K562 (cell line): ENCODE data around the gene CIB2. TPM values are rescaled to one million over a fixed set of nuclear protein-coding genes. Genes with fewer than 3 reads are reported as not detected.
A peak's percentile ranks its signal among the peaks of the same experiment; 100 is the strongest.

ENCODE experiments used
- CBX8 ChIP-seq: fragments of 200-600 bp; sonication (generic); IDR thresholded peaks from 2 replicates; pipeline ENCODE4 v1.6.1; 2012; ENCODE audit warnings: borderline replicate concordance, mixed run types, low read depth, mild to moderate bottlenecking, moderate library complexity, mixed read lengths, low read length, control low read depth, inconsistent platforms; ENCODE audit not compliant: poor library complexity, severe bottlenecking; ENCODE audit errors: extremely low read depth
- CREB1 ChIP-seq, 2 experiments: sonication (generic) in 1 of 2; formaldehyde crosslinking in 1 of 2; IDR thresholded peaks; 2 replicates each; pipeline versions ENCODE4 v1.6.1 to v1.8.0; 2012 to 2022; ENCODE audit warnings: inconsistent platforms in 1 of 2, mild to moderate bottlenecking in 1 of 2, missing genetic modification reagents in 1 of 2, moderate library complexity in 1 of 2
- EWSR1 ChIP-seq: fragments of 450-650 bp; IDR thresholded peaks from 2 replicates; pipeline ENCODE4 v1.6.1; 2018; ENCODE audit warnings: borderline replicate concordance, mild to moderate bottlenecking, low read depth, moderate library complexity; ENCODE audit not compliant: partially characterized antibody
- EZH2 ChIP-seq: IDR thresholded peaks from 2 replicates; pipeline ENCODE4 v1.6.1; 2012; ENCODE audit warnings: low read depth, mild to moderate bottlenecking, inconsistent platforms, low read length, borderline replicate concordance
- GATAD2B ChIP-seq: fragments of 450-650 bp; IDR thresholded peaks from 2 replicates; pipeline ENCODE4 v1.6.1; 2017; ENCODE audit warnings: mild to moderate bottlenecking, borderline replicate concordance
- HIVEP1 ChIP-seq: fragments of 250-450 bp; sonication (Bioruptor Pico); IDR thresholded peaks from 2 replicates; pipeline ENCODE4 v1.4.0; 2020; ENCODE audit warnings: mild to moderate bottlenecking
- ILF3 ChIP-seq: fragments of 450-650 bp; IDR thresholded peaks from 2 replicates; pipeline ENCODE4 v1.6.1; 2018; ENCODE audit warnings: antibody characterized with exemption, mild to moderate bottlenecking, moderate library complexity, borderline replicate concordance
- NFYB ChIP-seq: IDR thresholded peaks from 2 replicates; pipeline ENCODE4 v1.6.1; 2011; ENCODE audit warnings: mild to moderate bottlenecking, moderate library complexity; ENCODE audit not compliant: insufficient read length; ENCODE audit errors: extremely low read depth
- NUFIP1 ChIP-seq: fragments of 450-650 bp; IDR thresholded peaks from 2 replicates; pipeline ENCODE4 v1.6.1; 2018; ENCODE audit not compliant: partially characterized antibody
- SAFB ChIP-seq: fragments of 200-400 bp; formaldehyde crosslinking; IDR thresholded peaks from 2 replicates; pipeline ENCODE4 v1.6.1; 2017; ENCODE audit warnings: low read depth, low read length, borderline replicate concordance
- SMARCC2 ChIP-seq: fragments of 450-650 bp; IDR thresholded peaks from 2 replicates; pipeline ENCODE4 v1.6.1; 2017; ENCODE audit warnings: antibody characterized with exemption, moderate library complexity, mild to moderate bottlenecking, low read depth
- SNIP1 ChIP-seq: fragments of 450-650 bp; IDR thresholded peaks from 2 replicates; pipeline ENCODE4 v1.7.1; 2017; ENCODE audit warnings: low read depth, mild to moderate bottlenecking
- TARDBP ChIP-seq: fragments of 450-650 bp; IDR thresholded peaks from 2 replicates; pipeline ENCODE4 v1.6.1; 2016
- TBP ChIP-seq: optimal IDR thresholded peaks from 2 replicates; pipeline ENCODE3; 2011; ENCODE audit warnings: low read depth, low read length, improper control_type of control experiment
- THRAP3 ChIP-seq: fragments of 450-650 bp; IDR thresholded peaks from 2 replicates; pipeline ENCODE4 v1.6.1; 2016; ENCODE audit warnings: mild to moderate bottlenecking, inconsistent platforms, borderline replicate concordance
- ZFP30 ChIP-seq: fragments of 250-450 bp; sonication (Bioruptor Pico); IDR thresholded peaks from 2 replicates; pipeline ENCODE4 v1.8.0; 2022; ENCODE audit warnings: moderate library complexity, mild to moderate bottlenecking, inconsistent platforms, borderline replicate concordance
- ZNF41 ChIP-seq: fragments of 250-450 bp; sonication (Bioruptor Pico); conservative IDR thresholded peaks from 2 replicates; pipeline ENCODE4 v1.4.0; 2020; ENCODE audit warnings: mild to moderate bottlenecking
- ZNF592 ChIP-seq: fragments of 450-650 bp; IDR thresholded peaks from 2 replicates; pipeline ENCODE4 v1.6.1; 2017; ENCODE audit warnings: antibody characterized with exemption, mild to moderate bottlenecking
- ZNF639 ChIP-seq, 2 experiments: fragments of 200-800 bp in 1 of 2; sonication (Bioruptor generic) in 1 of 2; sonication (generic) in 1 of 2; formaldehyde crosslinking in 1 of 2; IDR thresholded peaks in 1 of 2; conservative IDR thresholded peaks in 1 of 2; 2 replicates each; pipeline versions ENCODE4 v1.5.0 to v1.6.1; 2016 to 2020; ENCODE audit warnings: missing compliant biosample characterization in 1 of 2, missing genetic modification characterization in 1 of 2, missing genetic modification reagents in 1 of 2
- ZNF699 ChIP-seq: fragments of 250-450 bp; sonication (Bioruptor Pico); IDR thresholded peaks from 2 replicates; pipeline ENCODE4 v1.8.0; 2021; ENCODE audit warnings: mild to moderate bottlenecking, moderate library complexity; ENCODE audit not compliant: insufficient replicate concordance
- polyA plus RNA-seq, 8 experiments: library from polyadenylated mRNA; depleted of rRNA in 4 of 8; stranded (reverse) in 5 of 8; unstranded in 3 of 8; fragments of >200 nt; fragmentation: Nextera tagmentation in 2 of 8; fragmentation: Illumina TruSeq in 1 of 8; extraction: Ambion mirVana in 2 of 8; extraction: Trizol in 1 of 8; gene quantifications; 2 replicates each; pipeline versions ENCODE4 v1.2.1 to v1.2.3, GENCODE V29; 2011 to 2014; ENCODE audit warnings: inconsistent platforms in 1 of 8, missing spikeins in 1 of 8
- total RNA-seq, 7 experiments: library from RNA; depleted of rRNA in 6 of 7; stranded (reverse); fragments of >200 nt in 6 of 7; fragmentation: Illumina TruSeq in 2 of 7; extraction: Trizol in 2 of 7; gene quantifications; 2 replicates each; pipeline versions ENCODE4 v1.2.1 to v1.2.3, GENCODE V29; 2011 to 2021; ENCODE audit warnings: low replicate concordance in 1 of 7

CIB2 gene
- total and polyA plus RNA-seq, 9 of the 15 experiments (the other 6 are each of a cell fraction or from before 2014, with no cell fraction given), result 1.5 to 37.4 (median 19.4) TPM

GRCh38 chr15:78149068-78149804 lies 18.0 kb upstream of the CIB2 start, which contains the start of gene IDH3A (continued):
- TF ChIP-seq ZNF592, result no peak
- peak; percentile 70; the same call in 1 of the 2 replicates for TF ChIP-seq GATAD2B
- TF ChIP-seq CBX8, result no peak
- TF ChIP-seq ILF3, result no peak; the same call in 1 of the 2 replicates
- no peak for TF ChIP-seq ZNF699 (CRISPR knock-in tag)
- TF ChIP-seq THRAP3, result no peak
- no peak for TF ChIP-seq CREB1 (IDR thresholded peaks at IDR 0.05)
- TF ChIP-seq CREB1 (CRISPR knock-in tag; IDR thresholded peaks at IDR 0.05), result peak; percentile 44; the same call in 1 of the 2 replicates
- TF ChIP-seq TBP, result peak; percentile 75
- peak; percentile 33; the same call in 1 of the 2 replicates for TF ChIP-seq TARDBP
- TF ChIP-seq EWSR1, result no peak
- no peak for TF ChIP-seq SNIP1
- no peak for TF ChIP-seq SMARCC2
- no peak for TF ChIP-seq ZNF41 (CRISPR knock-in tag)
- no peak for TF ChIP-seq ZFP30 (CRISPR knock-in tag)
- peak; percentile 78 for TF ChIP-seq SAFB
- no peak for TF ChIP-seq HIVEP1 (CRISPR knock-in tag)
- no peak for TF ChIP-seq NUFIP1
- TF ChIP-seq ZNF639 (CRISPR knock-in tag; conservative IDR thresholded peaks at IDR 0.05 in 1 of 2, IDR thresholded peaks at IDR 0.05 in 1 of 2), result peak in 1 of 2 experiments; percentile 39; a peak in 1 of 4 replicates
- no peak for TF ChIP-seq EZH2
- TF ChIP-seq NFYB, result peak; percentile 10
